GM12874 (cell line): ENCODE measurements around the gene STAB1.

Experiments used
- TF ChIP-seq, protein P1 (sequence below): IDR thresholded peaks from 2 replicates; pipeline ENCODE4 v1.5.1; 2011; ENCODE audit warnings: low read depth, mild to moderate bottlenecking, control low read depth, low read length, moderate library complexity; ENCODE audit not compliant: insufficient read depth

The STAB1 gene

DNA sequence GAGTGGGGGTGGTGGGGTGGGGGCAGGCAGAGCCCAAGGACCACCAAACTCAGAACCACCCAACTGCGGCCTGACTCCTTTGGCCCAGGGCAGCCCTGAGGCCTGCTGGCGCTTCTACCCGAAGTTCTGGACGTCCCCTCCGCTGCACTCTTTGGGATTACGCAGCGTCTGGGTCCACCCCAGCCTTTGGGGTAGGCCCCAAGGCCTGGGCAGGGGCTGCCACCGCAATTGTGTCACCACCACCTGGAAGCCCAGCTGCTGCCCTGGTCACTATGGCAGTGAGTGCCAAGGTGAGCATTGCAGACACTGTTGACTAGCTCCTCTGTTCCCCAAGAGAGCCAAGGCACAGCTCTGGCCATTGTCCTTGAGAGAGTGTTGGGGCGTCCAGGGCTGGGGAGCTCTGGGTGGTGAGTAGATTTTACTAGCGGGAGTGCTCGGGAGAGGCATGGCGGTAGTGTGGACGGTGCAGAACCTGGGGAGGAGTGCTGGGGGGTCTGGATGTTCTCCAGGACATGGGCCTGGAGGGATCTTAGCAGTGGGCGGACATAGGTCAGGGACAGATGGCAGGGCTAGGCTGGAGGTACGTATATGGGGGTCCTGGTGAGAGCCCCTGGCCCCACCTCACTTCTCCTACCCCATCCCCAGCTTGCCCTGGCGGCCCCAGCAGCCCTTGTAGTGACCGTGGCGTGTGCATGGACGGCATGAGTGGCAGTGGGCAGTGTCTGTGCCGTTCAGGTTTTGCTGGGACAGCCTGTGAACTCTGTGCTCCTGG is 25.8 kb downstream of the STAB1 start:
- TF ChIP-seq, protein P1, sequence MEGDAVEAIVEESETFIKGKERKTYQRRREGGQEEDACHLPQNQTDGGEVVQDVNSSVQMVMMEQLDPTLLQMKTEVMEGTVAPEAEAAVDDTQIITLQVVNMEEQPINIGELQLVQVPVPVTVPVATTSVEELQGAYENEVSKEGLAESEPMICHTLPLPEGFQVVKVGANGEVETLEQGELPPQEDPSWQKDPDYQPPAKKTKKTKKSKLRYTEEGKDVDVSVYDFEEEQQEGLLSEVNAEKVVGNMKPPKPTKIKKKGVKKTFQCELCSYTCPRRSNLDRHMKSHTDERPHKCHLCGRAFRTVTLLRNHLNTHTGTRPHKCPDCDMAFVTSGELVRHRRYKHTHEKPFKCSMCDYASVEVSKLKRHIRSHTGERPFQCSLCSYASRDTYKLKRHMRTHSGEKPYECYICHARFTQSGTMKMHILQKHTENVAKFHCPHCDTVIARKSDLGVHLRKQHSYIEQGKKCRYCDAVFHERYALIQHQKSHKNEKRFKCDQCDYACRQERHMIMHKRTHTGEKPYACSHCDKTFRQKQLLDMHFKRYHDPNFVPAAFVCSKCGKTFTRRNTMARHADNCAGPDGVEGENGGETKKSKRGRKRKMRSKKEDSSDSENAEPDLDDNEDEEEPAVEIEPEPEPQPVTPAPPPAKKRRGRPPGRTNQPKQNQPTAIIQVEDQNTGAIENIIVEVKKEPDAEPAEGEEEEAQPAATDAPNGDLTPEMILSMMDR: no peak

GRCh38 chr3:52521488-52521824 is 26.3 kb downstream of the STAB1 start:
- TF ChIP-seq, protein P1: no peak

GRCh38 chr3:52521881-52522650 is 26.9 kb downstream of the STAB1 start:
- TF ChIP-seq, protein P1: no peak

- TF ChIP-seq, protein P1: no peak
Observed at GRCh38 chr3:52522651-52523251, 27.6 kb downstream of the STAB1 start.

GRCh38 chr3:52523386-52524257 is 28.5 kb downstream of the STAB1 start:
- TF ChIP-seq, protein P1: no peak

- TF ChIP-seq, protein P1: no peak
Observed at GRCh38 chr3:52524258-52524751, 29.2 kb downstream of the STAB1 start.
